Measurements from ENCODE around the gene SLC39A13.
A peak's percentile ranks its signal among the peaks of the same experiment; 100 is the strongest.

The SLC39A13 gene

DNA sequence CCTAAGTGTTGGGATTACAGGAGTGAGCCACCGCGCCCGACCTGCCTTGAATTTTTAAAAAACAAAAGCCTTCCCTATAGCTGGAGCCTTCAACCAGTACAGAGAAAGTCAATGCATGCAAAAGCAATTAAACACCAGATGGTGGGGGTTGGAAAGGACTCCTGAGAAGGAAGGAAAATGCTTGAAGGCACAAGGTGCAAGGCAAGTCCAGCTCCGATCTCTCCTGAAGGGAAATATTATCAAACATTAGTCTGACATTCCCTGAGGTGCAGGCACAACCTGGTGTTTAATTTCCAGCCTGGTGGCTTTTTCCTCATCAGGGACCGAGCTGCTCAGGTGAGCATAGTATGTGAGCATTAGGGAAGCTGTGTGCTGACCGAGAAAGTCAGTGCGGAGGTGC, 53.5 kb downstream of the SLC39A13 start:
- no peak for DNase-seq

DNA sequence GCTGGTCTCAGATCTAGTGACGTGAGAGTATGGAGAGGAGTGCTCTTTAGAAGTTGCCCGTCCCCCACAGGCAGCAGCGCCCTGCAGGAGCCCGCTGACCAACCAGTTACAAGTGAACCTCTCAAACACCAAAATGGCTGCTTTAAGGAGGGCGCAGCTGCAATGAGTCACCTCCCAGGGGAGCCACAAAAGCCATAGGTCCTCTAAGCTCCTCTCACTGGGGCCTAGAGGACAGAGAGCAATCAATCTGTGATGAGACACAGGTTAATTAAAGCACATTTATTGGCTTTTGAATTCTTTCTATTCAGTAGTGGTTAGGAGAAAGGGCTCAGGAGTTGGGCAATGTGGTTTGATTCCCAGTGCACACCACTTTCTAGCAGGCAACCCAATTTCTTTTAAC, 56.1 kb downstream of the SLC39A13 start:
- DNase-seq, result peak; percentile 99
